ENCODE results near the gene ADGRD2. TPM values are rescaled to one million over a fixed set of nuclear protein-coding genes. Genes with fewer than 3 reads are reported as not detected.

Gene ADGRD2
- total RNA-seq, 1 donor from 2014 or later = not detected

- DNase-seq = no peak
Measured at GRCh38 chr9:124439086-124439485, 11.2 kb upstream of the ADGRD2 start.

- no peak for DNase-seq
Measured at GRCh38 chr9:124439686-124440243, 10.5 kb upstream of the ADGRD2 start.

- DNase-seq = no peak
Measured at GRCh38 chr9:124440786-124441185, 9.5 kb upstream of the ADGRD2 start.

- DNase-seq = no peak
Measured at GRCh38 chr9:124441291-124441690, 9.0 kb upstream of the ADGRD2 start.

- no peak for DNase-seq
Measured at GRCh38 chr9:124442379-124442778, 7.9 kb upstream of the ADGRD2 start.

GRCh38 chr9:124442826-124443225 lies 7.4 kb upstream of the ADGRD2 start:
- DNase-seq = no peak

- DNase-seq = no peak
Measured at GRCh38 chr9:124443625-124444024, 6.6 kb upstream of the ADGRD2 start.

- no peak for DNase-seq
Measured at GRCh38 chr9:124444166-124444565, 6.1 kb upstream of the ADGRD2 start.

- DNase-seq = no peak
Measured at GRCh38 chr9:124447297-124447661, 3.0 kb upstream of the ADGRD2 start.

- DNase-seq = no peak
Measured at GRCh38 chr9:124448019-124448418, 2.2 kb upstream of the ADGRD2 start.

GRCh38 chr9:124449381-124450151 lies 685 bp upstream of the ADGRD2 start:
- no peak for DNase-seq

GRCh38 chr9:124450931-124451661 lies 845 bp downstream of the ADGRD2 start:
- no peak for DNase-seq

GRCh38 chr9:124452326-124452725 lies 2.1 kb downstream of the ADGRD2 start:
- no peak for DNase-seq

- DNase-seq = no peak
Measured at GRCh38 chr9:124452841-124453585, 2.8 kb downstream of the ADGRD2 start.

- no peak for DNase-seq
Measured at GRCh38 chr9:124453586-124454191, 3.4 kb downstream of the ADGRD2 start.

GRCh38 chr9:124454296-124454695 lies 4.0 kb downstream of the ADGRD2 start:
- no peak for DNase-seq

GRCh38 chr9:124454791-124455443 lies 4.7 kb downstream of the ADGRD2 start:
- no peak for DNase-seq

- DNase-seq = no peak
Measured at GRCh38 chr9:124455820-124456219, 5.6 kb downstream of the ADGRD2 start.

GRCh38 chr9:124456341-124457078 lies 6.3 kb downstream of the ADGRD2 start:
- no peak for DNase-seq

- no peak for DNase-seq
Measured at GRCh38 chr9:124457079-124457886, 7.0 kb downstream of the ADGRD2 start.

Data from dermis blood vessel endothelial cell (primary cell).